ENCODE results near the gene KDF1. TPM values are rescaled to one million over a fixed set of nuclear protein-coding genes. Genes with fewer than 3 reads are reported as not detected.

The KDF1 gene
- total and polyA plus RNA-seq, 2 of the 13 experiments (the other 11 are each of a cell fraction or from before 2014, with no cell fraction given): 1.9 to 4.9 TPM

DNA sequence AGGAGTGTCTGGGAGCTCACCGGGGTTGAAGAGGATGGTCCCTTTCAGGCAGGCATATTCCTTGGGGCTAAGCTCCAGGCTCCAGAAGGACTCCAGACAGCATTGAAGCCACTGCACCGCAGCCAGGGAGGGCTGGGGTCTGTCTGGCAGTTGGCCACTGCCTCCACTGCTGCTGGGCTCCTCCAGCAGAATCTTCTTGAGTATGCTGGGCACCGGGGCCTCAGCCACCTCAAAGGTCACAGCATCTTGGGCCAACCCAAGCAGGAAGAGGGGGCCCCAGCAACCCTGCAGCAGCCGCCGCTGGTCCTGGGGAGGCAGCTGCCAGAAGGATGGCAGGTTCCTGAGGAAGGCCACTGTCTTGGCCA, 46.9 kb downstream of the KDF1 start (continued):
- TF ChIP-seq, protein P1, sequence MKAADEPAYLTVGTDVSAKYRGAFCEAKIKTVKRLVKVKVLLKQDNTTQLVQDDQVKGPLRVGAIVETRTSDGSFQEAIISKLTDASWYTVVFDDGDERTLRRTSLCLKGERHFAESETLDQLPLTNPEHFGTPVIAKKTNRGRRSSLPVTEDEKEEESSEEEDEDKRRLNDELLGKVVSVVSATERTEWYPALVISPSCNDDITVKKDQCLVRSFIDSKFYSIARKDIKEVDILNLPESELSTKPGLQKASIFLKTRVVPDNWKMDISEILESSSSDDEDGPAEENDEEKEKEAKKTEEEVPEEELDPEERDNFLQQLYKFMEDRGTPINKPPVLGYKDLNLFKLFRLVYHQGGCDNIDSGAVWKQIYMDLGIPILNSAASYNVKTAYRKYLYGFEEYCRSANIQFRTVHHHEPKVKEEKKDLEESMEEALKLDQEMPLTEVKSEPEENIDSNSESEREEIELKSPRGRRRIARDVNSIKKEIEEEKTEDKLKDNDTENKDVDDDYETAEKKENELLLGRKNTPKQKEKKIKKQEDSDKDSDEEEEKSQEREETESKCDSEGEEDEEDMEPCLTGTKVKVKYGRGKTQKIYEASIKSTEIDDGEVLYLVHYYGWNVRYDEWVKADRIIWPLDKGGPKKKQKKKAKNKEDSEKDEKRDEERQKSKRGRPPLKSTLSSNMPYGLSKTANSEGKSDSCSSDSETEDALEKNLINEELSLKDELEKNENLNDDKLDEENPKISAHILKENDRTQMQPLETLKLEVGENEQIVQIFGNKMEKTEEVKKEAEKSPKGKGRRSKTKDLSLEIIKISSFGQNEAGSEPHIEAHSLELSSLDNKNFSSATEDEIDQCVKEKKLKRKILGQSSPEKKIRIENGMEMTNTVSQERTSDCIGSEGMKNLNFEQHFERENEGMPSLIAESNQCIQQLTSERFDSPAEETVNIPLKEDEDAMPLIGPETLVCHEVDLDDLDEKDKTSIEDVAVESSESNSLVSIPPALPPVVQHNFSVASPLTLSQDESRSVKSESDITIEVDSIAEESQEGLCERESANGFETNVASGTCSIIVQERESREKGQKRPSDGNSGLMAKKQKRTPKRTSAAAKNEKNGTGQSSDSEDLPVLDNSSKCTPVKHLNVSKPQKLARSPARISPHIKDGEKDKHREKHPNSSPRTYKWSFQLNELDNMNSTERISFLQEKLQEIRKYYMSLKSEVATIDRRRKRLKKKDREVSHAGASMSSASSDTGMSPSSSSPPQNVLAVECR (CRISPR knock-in tag; IDR thresholded peaks at IDR 0.05; ENCODE audit: borderline replicate concordance): no peak
- TF ChIP-seq ZBTB25 (CRISPR knock-in tag; IDR thresholded peaks at IDR 0.05) (no peak), KLF13 (CRISPR knock-in tag; IDR thresholded peaks at IDR 0.05) (no peak), ZNF510 (CRISPR knock-in tag; IDR thresholded peaks at IDR 0.05; ENCODE audit: low read depth) (no peak), AGO2 (optimal IDR thresholded peaks at IDR 0.05; ENCODE audit: low read depth, low read length) (peak; percentile 99), TIGD3 (CRISPR knock-in tag; IDR thresholded peaks at IDR 0.05; ENCODE audit: borderline replicate concordance) (no peak)
